GM18519 (cell line): ENCODE data around the gene CENPN.
A peak's percentile ranks its signal among the peaks of the same experiment; 100 is the strongest.

Experiments used
- ATAC-seq: cut with Tn5 transposase; IDR thresholded peaks from one replicate; pipeline ENCODE4 v1.9.1; 2021; ENCODE audit warnings: mild to moderate bottlenecking, moderate library complexity; ENCODE audit not compliant: unreplicated experiment, low FRiP score

Gene CENPN

DNA sequence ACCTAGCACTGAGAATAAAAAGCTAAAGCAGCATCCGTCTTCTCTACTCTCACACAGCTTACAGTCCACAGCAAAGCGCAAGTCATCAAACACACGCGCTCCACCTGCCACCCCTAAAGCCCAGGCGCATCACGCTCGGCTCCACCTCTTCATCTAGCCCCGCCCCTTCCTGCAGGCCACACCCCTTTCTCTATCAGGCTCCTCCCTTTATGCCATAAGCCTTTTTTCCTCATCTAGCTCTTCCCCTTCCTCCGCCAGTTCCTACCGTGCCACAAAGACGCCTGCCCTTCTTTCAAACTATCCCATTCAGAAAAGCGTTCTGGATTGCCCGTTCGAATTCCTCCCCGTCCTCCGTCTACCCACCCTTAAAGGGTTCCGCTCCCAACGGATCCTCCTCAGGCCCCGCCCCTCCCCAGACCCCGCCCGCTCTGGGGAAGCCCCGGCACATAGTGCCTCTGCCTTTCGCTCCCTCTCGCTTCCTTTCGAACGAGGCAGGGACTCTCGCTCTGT, 69.6 kb downstream of the CENPN start:
- peak; percentile 39 for ATAC-seq

- peak; percentile 92 for ATAC-seq
These were observed 70.3 kb downstream of the CENPN start, which contains the start of gene C16orf46 for GRCh38 chr16:81077076-81077940. Gene C16orf46 (minus strand): TSS chr16:81077238. CDS start chr16:81063955, 13,283 bp downstream.

- no peak for ATAC-seq
These were observed 73.2 kb downstream of the CENPN start for GRCh38 chr16:81080233-81080632.

- ATAC-seq, result no peak
These were observed 74.0 kb downstream of the CENPN start for GRCh38 chr16:81081014-81081413.
